ENCODE results near the gene GAS6. TPM values are rescaled to one million over a fixed set of nuclear protein-coding genes. Genes with fewer than 3 reads are reported as not detected.
"Not testable (repeated sequence)": the region's sequence is repeated elsewhere in the genome, so short reads cannot be mapped to it uniquely, and the experiment has no call there.

The GAS6 gene
- total RNA-seq, 1 donor from 2014 or later, result 244 TPM

DNA sequence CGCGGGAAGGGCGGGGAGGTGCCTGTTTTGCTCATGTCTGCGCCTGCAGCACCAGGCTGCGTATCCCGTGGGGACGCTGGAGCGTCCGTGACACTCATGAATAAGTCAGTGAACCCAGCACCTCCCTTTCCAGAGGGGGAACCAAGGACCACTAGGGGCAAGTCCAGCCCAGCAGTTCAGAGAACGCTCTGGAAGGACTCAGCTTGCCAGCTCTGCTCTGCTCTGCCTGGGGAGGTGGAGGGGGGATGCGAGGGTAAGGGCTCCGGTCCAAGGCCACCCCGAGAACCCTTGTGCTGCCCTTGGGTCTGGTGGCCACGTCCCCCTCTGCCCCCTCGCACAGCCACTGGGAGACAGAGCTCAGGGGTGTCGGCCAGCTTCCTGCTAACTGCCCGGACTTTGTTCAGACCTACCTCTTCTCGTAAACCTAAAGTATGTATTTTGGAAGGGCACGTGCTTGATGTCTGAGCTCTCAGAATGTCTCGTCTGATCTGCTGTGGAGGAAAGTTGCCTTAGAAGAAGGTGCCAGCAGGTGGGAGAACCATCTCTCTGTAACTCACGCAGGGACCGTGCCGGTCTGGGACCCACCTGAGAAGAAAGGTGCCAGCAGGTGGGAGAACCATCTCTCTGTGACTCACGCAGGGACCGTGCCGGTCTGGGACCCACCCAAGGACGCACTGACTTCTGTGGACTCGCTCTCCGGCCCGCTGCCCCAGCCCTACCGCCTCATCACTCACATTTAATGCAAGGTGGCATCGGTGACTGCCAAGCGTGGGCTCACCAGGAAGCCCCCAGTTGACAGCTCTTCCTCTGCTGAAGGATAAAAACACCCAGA is 70.8 kb downstream of the GAS6 start:
- DNase-seq (ENCODE audit: low spot score), result no peak

DNA sequence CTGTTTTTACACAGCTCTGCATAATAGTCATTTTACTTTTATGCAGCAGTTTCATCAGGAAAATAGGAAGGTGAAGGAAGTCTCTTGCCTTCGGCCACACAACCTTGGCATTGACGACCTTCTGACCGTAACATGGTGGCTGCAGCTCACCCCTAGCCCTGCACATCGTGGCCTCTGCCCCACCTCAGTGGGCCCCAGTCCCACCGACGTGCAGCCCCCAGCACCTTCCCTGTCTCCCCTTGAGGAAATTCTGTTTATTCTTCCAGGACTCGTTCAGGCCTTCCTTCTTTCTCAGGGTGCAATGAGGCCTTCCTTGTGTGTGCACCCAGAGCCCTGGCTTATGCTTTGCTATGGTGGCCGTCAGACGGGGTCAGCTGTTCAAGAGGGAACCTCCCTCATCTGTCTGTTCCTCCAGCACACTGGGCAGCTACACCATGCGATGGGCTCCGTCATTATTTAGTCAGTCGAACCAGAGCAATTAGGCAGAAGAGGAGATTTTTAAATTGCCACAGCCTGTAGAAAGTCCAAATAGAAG is 71.6 kb downstream of the GAS6 start:
- no peak for DNase-seq (ENCODE audit: low spot score)

DNA sequence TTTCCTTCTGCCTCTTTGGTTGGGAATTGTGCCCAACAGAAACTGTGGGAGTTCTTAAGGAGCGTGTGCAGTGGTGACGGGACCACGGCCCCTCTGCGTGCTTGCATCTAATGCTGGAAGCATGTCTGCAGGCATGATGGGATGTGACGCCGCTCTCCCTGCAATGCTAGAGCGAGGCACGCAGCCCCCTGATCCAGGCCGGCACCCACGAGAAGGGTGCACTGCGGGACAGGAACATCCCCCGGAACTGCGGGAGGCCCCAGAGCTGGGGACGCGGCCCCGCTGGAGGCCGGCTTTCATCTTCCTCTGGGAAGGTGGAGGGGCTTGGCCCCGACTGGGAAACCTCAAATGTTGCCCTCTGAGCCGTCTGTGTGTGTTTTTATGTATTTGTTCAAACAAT is 72.1 kb downstream of the GAS6 start:
- DNase-seq (ENCODE audit: low spot score), result no peak

DNA sequence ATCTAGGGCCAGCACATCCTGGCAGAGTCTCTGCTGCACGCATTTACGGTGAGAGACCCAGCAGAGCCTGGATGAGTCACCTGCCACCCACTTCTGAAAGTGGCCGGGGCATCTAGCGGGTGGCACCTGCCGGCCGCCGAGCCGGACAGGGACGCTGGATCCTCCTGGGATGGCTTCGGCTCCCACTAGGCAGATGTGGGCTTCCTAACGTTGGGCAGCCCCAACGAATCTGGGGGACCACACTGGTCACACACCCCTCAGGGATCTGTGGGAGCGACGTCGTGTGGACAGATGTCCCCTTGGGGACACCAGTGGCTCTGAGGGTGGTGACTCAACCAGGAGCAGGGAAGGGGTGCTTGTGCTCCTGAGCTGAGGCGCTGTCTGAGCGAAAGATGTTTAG is 72.7 kb downstream of the GAS6 start:
- DNase-seq (ENCODE audit: low spot score), result no peak

DNA sequence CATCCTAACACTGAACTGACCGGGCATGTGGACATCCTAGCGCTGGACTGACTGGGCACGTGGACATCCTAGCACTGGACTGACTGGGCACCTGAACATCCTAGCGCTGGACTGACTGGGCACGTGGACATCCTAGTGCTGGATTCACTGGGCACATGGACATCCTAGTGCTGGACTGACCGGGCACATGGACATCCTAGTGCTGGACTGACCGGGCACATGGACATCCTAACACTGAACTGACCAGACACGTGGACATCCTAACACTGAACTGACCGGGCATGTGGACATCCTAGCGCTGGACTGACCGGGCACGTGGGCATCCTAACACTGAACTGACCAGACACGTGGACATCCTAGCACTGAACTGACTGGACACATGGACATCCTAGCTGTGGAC is 73.9 kb downstream of the GAS6 start:
- DNase-seq (ENCODE audit: low spot score), result not testable (repeated sequence)

DNA sequence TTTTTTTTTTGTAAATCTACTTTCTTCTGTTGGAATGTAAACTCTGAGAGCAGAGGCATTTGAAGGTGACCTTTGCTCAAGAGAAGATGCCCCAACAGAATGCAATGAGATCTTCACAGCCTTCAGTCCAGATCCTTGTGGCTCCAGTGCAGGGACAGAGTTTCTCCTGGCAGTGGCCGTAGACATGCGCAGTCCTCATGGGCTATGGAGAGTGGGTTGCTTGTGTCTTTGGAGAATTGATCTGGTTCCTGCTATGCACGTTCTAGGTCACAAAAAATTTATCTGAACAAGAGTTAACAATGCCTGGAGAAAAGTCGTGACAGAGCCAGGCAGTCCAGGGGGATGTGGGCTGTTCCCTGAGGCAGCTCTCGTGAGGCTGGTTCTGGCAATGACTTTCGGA is 74.7 kb downstream of the GAS6 start:
- DNase-seq (ENCODE audit: low spot score), result no peak

DNA sequence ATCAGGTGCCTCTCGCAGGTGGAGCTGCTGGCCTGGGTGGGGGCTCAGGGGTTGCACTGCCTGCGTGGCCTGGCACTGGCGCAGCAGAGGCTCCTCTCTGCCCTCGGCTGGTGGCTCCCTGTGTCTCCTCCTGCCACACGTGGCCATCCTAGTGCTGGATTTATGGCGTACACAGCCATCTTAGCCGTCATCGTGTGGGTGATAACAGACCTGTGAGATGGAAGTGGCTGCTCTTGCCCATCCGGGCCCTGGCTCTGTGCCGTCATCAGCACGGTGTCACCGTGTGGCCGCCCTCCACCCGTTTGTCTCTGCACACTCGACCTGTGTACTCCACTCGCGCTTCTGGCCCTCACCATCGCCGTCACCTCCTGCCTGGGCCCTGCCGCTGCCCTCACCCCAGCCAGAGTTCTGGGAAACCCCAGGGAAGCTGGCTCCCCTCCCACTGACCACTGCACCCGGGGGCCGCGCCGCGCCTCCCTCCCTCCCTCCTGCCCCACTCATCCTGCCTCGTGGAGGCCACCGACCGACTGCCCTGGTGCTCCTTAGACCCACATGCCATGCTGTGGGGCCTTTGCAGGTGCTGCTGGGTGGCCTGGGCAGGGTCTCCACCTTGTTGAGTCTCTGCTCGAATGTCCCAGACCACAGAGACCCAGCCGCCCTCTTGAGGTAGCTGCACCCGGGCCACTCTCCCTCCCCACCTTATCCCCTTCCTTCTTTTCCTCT is 75.3 kb downstream of the GAS6 start:
- DNase-seq (ENCODE audit: low spot score), result no peak

DNA sequence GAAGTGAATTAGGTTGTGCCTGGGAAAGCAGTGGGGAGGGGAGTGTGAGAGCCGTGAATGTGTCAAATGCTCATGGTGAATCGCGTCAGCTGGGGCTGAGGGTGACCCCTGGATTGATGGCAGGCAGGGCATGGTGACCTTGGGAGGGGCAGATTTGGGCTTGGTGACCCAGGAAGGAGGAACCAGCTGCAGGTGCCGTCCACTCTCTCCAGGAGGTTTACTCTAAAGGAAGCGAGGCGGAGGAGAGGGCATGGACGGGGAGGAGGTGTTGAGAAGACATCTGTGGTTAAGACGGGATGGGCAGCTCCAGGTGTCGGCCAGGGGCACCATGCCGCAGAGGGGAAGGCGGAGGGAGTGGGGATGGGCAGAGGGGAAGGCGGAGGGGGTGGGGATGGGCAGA is 76.2 kb downstream of the GAS6 start:
- DNase-seq (ENCODE audit: low spot score), result no peak

DNA sequence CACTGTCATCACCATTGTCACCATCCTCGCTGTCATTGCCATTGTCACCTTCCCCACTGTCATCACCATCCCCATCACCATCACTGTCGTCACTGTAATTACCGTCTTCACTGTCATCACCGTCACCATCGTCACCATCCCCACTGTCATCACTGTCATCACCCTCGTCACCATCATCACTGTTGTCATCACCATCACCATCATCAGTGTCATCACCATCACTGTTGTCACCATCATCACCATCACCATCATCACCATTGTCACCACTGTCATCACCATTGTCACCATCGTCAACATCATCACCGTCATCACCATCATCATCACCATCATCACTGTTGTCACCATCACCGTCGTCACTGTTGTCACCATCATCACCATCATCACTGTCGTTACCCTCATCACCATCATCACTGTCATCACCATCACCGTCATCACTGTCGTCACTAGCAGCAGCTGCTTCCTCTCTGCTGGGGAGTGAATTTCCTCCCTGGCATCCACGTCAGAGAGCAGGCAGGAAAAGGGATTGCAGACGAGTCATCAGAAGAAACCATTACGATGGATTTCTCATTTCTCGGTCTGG is 77.5 kb downstream of the GAS6 start:
- no peak for DNase-seq (ENCODE audit: low spot score)

DNA sequence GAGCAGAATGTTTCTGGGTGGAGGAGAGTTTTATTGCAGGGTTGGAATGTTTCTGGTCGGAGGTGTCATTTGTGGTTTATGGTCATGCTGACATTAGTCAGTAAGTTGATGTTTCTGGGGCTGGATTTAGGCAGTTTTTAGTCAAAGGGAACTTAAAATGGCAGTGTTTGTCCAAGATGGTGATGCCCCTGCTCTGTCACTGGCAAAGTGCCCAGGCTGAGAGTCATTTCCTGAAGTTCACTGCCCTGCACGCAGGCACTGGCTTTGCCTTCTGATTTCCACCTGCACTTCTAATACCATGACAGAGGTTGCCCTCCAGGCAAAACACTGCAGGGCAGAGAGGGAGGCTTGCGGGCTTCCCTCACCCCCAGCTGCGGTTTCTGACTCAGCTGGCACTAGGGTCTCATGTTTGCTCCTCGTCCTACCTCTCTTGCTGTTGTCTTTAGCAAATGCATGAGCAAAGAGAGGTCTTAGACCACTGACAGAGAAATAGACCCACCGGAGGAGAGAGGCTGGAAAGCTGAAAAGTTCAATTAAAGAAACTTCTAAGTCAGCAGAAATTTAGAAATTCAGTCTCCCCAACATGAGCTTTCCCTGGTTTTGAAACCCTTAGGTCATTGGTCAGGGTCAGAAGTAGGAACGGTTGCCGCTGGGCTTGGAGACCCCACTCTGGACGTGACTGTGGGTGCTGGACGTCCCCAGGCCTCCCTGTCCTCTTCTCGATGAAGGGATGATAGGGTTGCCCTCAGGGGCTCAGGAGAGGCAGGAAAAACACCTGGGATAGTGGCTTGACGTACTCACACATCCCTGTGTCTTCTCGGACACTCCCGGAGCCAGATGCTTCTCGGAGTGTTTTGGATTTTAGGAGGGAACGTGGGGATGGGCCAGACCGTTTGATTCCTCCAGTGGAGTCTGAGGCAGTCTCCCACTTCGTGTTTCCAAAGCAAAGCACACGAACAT is 78.5 kb downstream of the GAS6 start:
- DNase-seq (ENCODE audit: low spot score), result no peak

DNA sequence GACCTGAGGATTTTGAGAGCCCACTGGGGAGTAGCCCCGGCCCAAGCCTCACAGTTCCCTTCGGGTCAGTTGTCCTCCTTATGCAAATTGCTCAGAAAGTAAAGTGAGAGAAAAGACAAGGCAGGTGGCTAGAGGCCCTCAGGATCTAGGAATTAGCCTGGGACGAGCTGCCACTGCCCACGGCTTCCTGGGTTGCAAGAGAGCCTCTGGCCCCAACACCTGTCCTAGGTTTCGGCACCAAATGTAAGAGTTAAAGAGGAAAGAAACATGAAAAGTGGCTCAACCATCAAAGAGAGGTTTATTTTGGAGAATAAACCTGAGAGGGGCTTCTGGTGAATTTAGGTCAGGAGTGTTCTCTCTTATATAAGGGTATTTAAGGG is 79.2 kb downstream of the GAS6 start:
- DNase-seq (ENCODE audit: low spot score), result no peak

DNA sequence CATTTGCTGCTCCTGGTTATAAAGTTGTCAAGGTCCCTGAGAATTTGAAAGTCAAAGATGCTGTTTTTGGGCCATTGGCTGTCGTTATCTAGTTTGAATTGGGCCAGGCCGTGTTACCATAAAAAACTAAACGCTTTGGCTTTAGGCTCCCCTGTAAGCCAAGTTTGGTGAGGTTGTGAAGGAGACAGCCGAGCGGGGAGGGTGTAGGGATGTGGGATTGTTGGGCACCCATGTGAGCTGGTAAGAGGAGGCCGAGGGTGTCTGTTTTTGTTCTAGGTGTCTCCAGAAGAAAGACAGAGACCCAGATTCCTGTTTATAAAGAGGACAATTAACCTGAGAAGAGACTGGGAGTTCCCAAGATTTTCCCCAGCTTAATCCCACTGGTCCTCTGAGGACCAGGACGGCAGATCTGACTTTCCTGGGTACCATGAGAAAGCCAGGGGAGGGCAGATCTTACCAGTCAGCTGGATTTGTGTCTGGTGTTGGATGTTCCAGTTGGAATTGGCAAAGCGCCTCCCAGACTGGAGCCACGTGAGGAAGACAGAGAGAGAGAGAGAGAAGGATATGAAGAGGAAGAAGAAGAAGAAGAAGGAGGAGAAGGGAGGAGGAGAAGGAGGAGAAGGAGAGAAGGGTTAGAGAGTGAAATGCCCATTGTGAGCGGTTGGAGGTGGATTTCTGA is 79.8 kb downstream of the GAS6 start:
- no peak for DNase-seq (ENCODE audit: low spot score)

DNA sequence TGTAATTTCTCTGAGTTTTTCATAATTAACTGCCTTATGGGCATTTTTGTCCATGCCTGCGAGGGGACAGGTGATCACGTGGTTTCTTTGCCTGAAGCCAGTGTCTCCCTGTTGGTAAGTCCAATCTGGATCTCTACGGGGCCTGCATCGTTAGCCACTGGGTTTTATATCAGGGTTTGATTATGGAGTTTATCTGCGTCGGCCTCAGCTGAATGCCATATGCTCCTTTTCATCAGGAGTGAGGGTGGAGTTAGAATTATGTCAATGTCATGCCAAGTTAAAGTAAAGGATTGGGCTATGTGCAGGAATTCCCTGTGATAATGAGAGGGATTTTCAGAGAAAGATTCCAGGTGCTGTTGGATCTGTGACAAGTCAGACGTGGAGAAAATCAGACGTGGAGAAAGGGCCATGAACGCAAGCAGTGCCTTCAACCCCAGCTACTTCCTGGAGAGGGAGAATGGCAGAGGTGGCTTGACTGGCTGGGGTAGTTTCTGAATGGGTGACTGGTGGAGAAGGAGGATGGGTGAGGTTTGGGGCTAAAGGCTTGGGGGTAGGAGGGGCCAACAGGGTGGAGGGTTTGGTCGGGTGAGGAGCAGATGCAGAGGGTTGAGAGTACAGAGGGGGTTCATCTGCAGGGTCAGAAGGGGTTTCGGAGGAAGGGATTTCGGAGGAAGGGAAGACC is 80.5 kb downstream of the GAS6 start:
- no peak for DNase-seq (ENCODE audit: low spot score)

DNA sequence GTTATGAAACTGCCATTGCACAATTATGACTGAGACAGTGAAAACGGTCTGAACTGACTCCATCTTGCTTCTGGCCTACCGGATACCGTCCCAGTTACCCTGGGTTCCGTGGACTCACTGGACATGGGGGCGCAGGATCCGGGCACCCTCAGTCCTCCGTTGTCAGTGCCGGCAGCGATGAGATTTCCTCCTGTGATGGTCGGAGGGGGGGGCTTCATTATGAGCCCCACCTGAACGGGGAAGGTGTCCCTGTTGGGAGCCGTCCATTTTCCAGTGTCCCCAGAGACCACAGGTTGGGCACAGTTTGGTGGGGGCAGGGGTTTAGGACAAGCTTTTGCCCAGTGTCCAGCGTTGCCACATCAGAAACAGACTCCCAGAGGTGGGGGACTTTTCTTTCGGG is 81.4 kb downstream of the GAS6 start:
- no peak for DNase-seq (ENCODE audit: low spot score)

DNA sequence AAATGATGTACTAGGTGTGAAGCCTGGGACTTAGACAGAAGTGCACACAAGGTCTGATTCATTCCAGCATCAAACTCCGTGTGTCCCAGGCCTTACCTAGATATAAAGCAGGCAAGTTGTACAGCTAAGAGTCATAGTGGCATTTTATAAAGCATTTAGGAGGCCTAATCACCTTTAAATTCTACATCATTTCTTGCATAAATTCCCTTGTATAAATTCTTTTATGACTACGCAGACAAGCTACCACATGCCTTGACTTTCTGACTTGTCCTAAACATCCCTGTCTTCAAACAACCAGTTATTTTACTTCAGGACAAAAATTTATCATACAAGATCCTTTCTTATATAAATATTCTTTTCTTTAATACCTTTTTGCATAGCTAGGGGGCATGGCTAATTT is 82.3 kb downstream of the GAS6 start:
- DNase-seq (ENCODE audit: low spot score), result no peak

DNA sequence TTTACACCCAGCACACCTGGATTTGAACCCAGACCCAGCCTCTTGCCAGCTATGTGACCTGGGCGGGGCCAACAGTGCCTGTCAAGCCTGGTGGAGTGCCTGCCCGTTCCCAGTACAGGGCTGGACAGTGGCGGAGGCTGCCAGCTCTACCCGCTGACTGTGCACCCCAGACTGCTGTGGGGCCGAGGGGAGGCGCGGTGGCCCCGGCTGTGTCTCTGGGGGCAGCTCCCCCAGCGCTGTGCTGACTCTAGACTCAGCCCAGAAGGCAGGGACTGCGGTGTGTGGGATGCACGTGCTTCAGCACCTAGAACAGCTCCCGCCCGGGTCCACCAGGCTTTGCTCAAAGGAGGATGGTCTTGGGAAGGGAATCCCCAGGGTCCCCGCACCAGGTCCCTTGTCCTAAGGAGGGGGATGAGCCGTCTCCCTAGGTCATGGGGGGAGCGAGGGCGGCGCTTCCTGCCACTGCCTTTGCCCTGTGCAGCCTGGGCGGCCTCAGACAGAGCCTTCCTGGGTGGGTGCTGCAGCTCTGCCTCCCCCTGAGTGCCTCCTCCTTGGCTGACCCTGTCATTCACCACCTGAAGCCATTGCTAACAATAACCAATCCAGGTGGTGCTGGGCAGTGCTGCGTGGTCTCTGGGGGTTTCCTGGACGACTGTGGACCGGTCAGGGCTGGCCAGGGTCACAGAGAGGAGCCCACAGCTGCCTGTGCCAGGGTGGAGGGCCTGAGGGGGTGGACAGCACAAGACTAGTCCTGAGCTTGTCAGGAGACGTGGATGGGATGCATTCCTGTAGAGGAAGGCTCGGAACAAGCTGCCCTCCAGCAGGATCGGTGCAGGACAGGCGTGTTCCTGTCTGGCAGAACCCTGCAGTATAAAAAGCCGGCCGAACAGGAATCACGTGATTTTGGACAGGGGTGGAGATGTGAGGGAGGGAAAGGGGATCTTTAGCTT is 86.3 kb downstream of the GAS6 start:
- DNase-seq (ENCODE audit: low spot score), result peak; percentile 12

DNA sequence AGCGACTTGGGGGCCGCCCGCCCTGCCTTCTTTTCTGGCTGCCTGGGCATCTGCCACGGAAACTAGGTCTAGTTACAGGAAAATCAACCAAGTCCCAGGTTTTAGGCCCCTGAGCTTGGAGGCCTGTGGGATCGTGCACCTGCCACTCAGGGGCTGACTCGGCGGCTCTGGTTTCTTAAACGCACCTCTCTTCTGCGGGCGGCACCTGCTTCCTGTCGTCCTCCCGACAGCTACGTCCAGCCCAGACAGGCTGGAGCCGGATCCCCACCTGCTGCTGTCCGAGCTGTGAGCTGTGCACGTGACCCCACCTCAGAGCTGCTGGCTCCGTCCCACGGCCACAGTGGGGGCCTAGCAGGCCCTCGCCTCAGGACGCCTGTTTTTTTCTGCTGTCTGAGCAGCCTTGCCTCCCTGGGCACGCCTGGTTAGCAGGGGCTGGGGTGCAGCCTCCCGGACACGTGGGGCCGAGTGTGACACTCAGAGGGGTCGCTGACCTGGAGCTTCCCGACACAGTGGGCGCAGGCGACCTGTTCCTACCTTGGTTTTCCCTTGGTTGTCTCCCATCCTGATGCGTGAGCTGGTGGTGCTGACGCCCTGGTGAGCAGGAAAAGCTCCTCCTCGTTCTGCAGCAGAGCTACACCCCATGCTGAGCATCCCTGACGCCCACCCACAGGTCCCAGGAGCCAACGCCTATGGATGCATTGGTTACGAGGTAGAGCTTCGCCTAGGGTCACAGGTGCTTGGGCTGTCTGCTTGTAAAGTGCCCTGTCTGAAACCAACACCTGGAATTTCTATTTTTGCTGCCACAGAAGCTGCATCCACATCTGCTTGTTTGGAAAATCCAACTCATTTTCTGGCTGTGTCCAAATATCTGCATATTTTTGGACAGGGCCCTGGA is 87.4 kb downstream of the GAS6 start:
- DNase-seq (ENCODE audit: low spot score), result no peak

Measured in umbilical cord (tissue), 2 donors.